Mesothelial cell of epicardium (in vitro differentiated cells): ENCODE data around the gene COA3. TPM values are rescaled to one million over a fixed set of nuclear protein-coding genes. Genes with fewer than 3 reads are reported as not detected.

Experiments
- DNase-seq, 2 experiments: peaks; one replicate each; pipeline ENCODE4 v3.0.0; 2021; ENCODE audit warnings: low spot score in 2 of 2; ENCODE audit not compliant: unreplicated experiment in 2 of 2
- H3K27ac Mint-ChIP-seq: 2 replicates; pipeline ENCODE4 v1.8.0; 2021; ENCODE audit warnings: mixed read lengths
- H3K27me3 Mint-ChIP-seq: 2 replicates; pipeline ENCODE4 v1.8.0; 2021; ENCODE audit warnings: low read depth, mixed read lengths
- H3K36me3 Mint-ChIP-seq: 2 replicates; pipeline ENCODE4 v1.8.0; 2021; ENCODE audit warnings: mixed read lengths
- H3K4me1 Mint-ChIP-seq: 2 replicates; pipeline ENCODE4 v1.8.0; 2021; ENCODE audit warnings: mixed read lengths
- H3K4me3 Mint-ChIP-seq: 2 replicates; pipeline ENCODE4 v1.8.0; 2021; ENCODE audit warnings: mild to moderate bottlenecking, moderate library complexity, mixed read lengths
- H3K9me3 Mint-ChIP-seq: 2 replicates; pipeline ENCODE4 v1.8.0; 2021; ENCODE audit warnings: mixed read lengths
- total RNA-seq: library from RNA; stranded (reverse); gene quantifications from 3 replicates; pipeline ENCODE4 v1.2.1, GENCODE V29; 2021
- TF ChIP-seq, protein P1 (sequence below): fragments of 200-600 bp; sonication (generic); IDR thresholded peaks from one replicate; pipeline ENCODE4 v1.5.0; 2021; ENCODE audit warnings: antibody characterized with exemption; ENCODE audit not compliant: unreplicated experiment

The COA3 gene
- total RNA-seq, 1 donor from 2014 or later, result 52.4 TPM

DNA sequence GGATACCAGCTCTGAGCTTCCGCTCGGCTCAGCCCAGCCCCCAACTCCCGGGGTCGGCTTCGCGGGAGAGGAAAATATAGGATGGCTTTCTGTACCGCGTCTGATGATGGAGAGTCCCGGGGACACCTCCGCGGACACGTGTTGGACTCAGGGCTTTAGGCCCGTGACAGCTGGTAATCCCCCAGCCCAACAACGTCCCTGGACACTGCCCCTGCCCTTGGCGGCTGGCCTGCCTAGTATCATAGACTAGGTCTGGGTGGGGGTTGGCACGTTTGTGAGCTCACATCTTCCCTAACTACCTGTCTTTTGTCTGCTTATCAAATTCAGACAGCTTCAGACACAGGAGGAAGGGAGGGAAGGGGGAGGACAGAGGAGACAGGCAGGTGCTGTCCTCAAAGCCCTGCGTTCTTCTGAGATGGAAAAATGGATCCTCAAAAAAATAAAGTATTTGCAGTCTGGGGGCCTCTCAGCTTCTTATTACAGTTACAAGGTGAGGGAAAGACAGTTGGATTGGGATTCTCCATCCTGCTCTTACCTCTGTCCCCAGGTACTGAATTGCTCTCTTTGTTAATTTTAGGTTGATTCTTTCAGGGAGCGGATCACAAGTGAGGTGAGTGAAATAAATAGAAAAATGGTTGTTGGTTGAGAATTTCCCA, 35.4 kb upstream of the COA3 start:
- H3K9me3 Mint-ChIP-seq, result no peaks in the 10 kb centered on the region
- peaks cover 15% of the 10 kb centered on the region for H3K36me3 Mint-ChIP-seq
- H3K4me1 Mint-ChIP-seq, result peaks cover 19% of the 10 kb centered on the region
- peak overlapping the region; percentile 98 for H3K27ac Mint-ChIP-seq
- peak overlapping the region; percentile 92 for H3K4me3 Mint-ChIP-seq
- no peak for DNase-seq
- peaks cover 5% of the 10 kb centered on the region for H3K27me3 Mint-ChIP-seq
- TF ChIP-seq, protein P1, sequence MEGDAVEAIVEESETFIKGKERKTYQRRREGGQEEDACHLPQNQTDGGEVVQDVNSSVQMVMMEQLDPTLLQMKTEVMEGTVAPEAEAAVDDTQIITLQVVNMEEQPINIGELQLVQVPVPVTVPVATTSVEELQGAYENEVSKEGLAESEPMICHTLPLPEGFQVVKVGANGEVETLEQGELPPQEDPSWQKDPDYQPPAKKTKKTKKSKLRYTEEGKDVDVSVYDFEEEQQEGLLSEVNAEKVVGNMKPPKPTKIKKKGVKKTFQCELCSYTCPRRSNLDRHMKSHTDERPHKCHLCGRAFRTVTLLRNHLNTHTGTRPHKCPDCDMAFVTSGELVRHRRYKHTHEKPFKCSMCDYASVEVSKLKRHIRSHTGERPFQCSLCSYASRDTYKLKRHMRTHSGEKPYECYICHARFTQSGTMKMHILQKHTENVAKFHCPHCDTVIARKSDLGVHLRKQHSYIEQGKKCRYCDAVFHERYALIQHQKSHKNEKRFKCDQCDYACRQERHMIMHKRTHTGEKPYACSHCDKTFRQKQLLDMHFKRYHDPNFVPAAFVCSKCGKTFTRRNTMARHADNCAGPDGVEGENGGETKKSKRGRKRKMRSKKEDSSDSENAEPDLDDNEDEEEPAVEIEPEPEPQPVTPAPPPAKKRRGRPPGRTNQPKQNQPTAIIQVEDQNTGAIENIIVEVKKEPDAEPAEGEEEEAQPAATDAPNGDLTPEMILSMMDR, result no peak

GRCh38 chr17:42832934-42833766, 34.6 kb upstream of the COA3 start, which contains the start of gene PSME3:
TSS of gene PSME3 (plus strand) at chr17:42833397. CDS start at chr17:42833632, 235 bp downstream.
- Mint-ChIP-seq H3K27me3 (peaks cover 12% of the 10 kb centered on the region), H3K4me1 (peaks cover 19% of the 10 kb centered on the region), H3K36me3 (peaks cover 12% of the 10 kb centered on the region), H3K9me3 (no peaks in the 10 kb centered on the region), H3K27ac (peak within 1 kb of the TSS; percentile 98), H3K4me3 (peak within 1 kb of the TSS; percentile 92)
- TF ChIP-seq, protein P1, result no peak
- DNase-seq, result peak; percentile 73 to 89

DNA sequence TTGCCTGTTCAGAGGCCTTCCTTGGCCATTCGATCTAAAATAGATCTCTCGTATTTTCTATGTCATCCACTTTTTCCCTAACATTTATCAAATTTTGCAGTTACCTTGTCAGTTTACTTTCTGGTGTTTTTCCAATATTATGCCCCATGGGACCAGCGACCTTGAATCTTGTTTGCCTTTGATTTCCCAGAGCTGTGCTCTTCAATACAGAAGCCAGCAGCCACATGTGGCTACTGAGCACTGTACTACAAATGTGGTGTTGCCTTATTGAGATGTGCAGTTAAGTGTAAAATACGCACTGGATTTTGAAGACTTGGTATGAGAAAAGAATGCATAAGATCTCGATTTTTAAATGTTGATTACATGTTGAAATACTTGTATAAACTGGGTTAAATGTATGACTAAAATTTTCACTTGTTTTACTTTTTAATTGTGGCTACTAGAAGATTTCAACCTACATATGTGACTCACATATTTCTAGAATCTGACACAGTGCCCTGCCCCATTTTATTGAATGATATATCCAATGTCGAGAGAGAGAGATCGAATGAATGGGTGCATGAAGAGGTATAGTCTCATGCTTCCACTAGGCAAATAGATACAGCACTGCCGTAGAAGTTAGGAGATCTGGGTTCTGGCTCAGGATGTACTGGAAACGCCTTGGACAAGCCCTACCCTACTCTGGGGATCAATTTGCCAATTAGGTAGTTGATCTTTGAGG, 33.9 kb upstream of the COA3 start:
- peak overlapping the region; percentile 98 for H3K27ac Mint-ChIP-seq
- H3K4me1 Mint-ChIP-seq, result peaks cover 19% of the 10 kb centered on the region
- H3K36me3 Mint-ChIP-seq, result peaks cover 8% of the 10 kb centered on the region
- H3K4me3 Mint-ChIP-seq, result peak overlapping the region; percentile 92
- TF ChIP-seq, protein P1, result no peak
- H3K27me3 Mint-ChIP-seq, result peaks cover 20% of the 10 kb centered on the region
- H3K9me3 Mint-ChIP-seq, result no peaks in the 10 kb centered on the region
- DNase-seq, result no peak

GRCh38 chr17:42830971-42831370, 32.5 kb upstream of the COA3 start:
- Mint-ChIP-seq H3K9me3 (no peaks in the 10 kb centered on the region), H3K4me1 (peaks cover 19% of the 10 kb centered on the region), H3K4me3 (peak overlapping the region; percentile 24), H3K36me3 (peaks cover 2% of the 10 kb centered on the region), H3K27me3 (peaks cover 26% of the 10 kb centered on the region), H3K27ac (no peak overlapping the region)
- DNase-seq, result no peak
- TF ChIP-seq, protein P1, result no peak

- Mint-ChIP-seq H3K9me3 (no peaks in the 10 kb centered on the region), H3K27me3 (peaks cover 26% of the 10 kb centered on the region), H3K4me1 (peaks cover 15% of the 10 kb centered on the region), H3K4me3 (no peak overlapping the region), H3K36me3 (no peaks in the 10 kb centered on the region), H3K27ac (no peak overlapping the region)
- DNase-seq, result no peak
- TF ChIP-seq, protein P1, result no peak
Observed at GRCh38 chr17:42827472-42827871, 29.0 kb upstream of the COA3 start.
